Upper lobe of left lung (tissue), 4 donors: ENCODE results near the gene KATNB1.

Experiments
- EP300 ChIP-seq, 4 donors: sonication (generic); formaldehyde crosslinking; IDR thresholded peaks; one replicate each; pipeline ENCODE4 v1.5.1; 2017; ENCODE audit warnings: antibody characterized with exemption in 4 of 4, control low read depth in 2 of 4
- POLR2AphosphoS5 ChIP-seq, 2 donors: sonication (generic); formaldehyde crosslinking; IDR thresholded peaks; one replicate each; pipeline ENCODE4 v1.5.1; 2017; ENCODE audit warnings: antibody characterized with exemption in 2 of 2
- TF ChIP-seq, protein P1 (sequence below), 6 experiments: fragments of 450-650 bp in 4 of 6; fragments of 200-600 bp in 2 of 6; sonication (generic) in 2 of 6; IDR thresholded peaks; one replicate each; pipeline ENCODE4 v1.5.1; 2016 to 2019; ENCODE audit warnings: antibody characterized with exemption in 6 of 6

DNA sequence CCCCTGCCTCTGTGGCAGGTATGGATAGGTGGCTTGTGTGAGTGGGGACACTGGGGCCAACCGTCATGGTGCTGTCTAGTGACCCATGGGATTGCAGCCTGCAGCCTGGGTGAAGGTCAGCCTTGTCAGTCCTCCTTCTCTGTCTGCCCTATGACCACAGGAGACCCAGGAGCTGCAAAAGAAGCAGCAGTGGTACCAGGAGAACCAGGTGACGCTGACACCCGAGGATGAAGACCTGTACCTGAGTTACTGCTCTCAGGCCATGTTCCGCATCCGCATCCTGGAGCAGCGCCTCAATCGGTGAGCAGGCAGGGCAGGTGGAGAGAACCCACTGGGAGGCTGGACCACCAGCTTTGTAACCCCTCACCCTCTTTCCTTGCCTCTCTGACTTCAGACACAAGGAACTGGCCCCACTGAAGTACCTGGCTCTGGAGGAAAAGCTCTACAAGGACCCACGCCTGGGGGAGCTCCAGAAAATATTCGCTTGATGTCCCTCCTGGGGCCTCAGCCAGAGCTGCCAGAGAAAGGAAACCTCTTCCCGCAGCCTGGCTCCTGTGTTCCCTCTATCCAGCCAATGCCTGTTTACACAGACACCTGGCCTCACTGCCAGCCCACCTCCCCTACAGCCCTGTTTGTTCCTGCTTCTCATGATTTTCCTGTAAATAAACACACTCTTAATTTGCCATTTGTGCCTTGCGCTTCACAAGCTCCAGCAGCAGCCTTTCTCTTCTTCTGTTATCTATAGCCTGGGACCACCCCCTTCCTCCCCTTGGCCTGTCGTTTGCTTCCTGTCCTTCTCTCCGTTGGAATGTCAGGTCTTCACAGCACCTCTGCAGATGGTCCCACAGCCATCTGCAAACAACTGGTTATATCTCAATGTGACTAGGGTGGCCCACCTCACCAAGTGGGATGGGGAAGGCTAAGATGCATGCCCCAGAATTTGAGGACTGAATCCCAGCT, 4.5 kb upstream of the KATNB1 start:
- TF ChIP-seq, protein P1, sequence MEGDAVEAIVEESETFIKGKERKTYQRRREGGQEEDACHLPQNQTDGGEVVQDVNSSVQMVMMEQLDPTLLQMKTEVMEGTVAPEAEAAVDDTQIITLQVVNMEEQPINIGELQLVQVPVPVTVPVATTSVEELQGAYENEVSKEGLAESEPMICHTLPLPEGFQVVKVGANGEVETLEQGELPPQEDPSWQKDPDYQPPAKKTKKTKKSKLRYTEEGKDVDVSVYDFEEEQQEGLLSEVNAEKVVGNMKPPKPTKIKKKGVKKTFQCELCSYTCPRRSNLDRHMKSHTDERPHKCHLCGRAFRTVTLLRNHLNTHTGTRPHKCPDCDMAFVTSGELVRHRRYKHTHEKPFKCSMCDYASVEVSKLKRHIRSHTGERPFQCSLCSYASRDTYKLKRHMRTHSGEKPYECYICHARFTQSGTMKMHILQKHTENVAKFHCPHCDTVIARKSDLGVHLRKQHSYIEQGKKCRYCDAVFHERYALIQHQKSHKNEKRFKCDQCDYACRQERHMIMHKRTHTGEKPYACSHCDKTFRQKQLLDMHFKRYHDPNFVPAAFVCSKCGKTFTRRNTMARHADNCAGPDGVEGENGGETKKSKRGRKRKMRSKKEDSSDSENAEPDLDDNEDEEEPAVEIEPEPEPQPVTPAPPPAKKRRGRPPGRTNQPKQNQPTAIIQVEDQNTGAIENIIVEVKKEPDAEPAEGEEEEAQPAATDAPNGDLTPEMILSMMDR (IDR thresholded peaks at IDR 0.05), result no peak
- TF ChIP-seq POLR2AphosphoS5 (IDR thresholded peaks at IDR 0.05) (no peak), EP300 (IDR thresholded peaks at IDR 0.05) (no peak)
